Neural cell (in vitro differentiated cells): ENCODE measurements around the gene POLR1A. TPM values are rescaled to one million over a fixed set of nuclear protein-coding genes. Genes with fewer than 3 reads are reported as not detected.

Experiments used
- H2AFZ ChIP-seq: fragments of 200-600, 300-800 bp; sonication (generic), shearing (Covaris generic); 2 replicates; pipeline ENCODE4 v1.6.0; 2014; ENCODE audit warnings: low read depth, mild to moderate bottlenecking, antibody characterized with exemption, low read length, moderate library complexity
- H3F3A ChIP-seq: fragments of 200-600 bp; shearing (Covaris generic); 2 replicates; pipeline ENCODE4 v1.6.1; 2016; ENCODE audit warnings: mild to moderate bottlenecking, moderate library complexity, mixed read lengths, antibody characterized with exemption, low read length; ENCODE audit not compliant: insufficient read depth, poor library complexity, severe bottlenecking
- H3K27ac ChIP-seq: fragments of 200-600, 300-800 bp; sonication (generic), shearing (Covaris generic); 2 replicates; pipeline ENCODE4 v1.5.1; 2014; ENCODE audit warnings: mild to moderate bottlenecking, low read length, moderate library complexity
- H3K27me3 ChIP-seq: fragments of 300-800, 200-600 bp; sonication (generic), shearing (Covaris generic); 2 replicates; pipeline ENCODE4 v1.6.0; 2014; ENCODE audit warnings: mild to moderate bottlenecking, low read depth, low read length, moderate library complexity; ENCODE audit not compliant: insufficient read depth
- H3K36me3 ChIP-seq: fragments of 300-800, 200-600 bp; sonication (generic), shearing (Covaris generic); 2 replicates; pipeline ENCODE4 v1.5.1; 2014; ENCODE audit warnings: mild to moderate bottlenecking, antibody characterized with exemption, low read length, moderate library complexity; ENCODE audit not compliant: insufficient read depth
- H3K4me2 ChIP-seq: fragments of 300-800, 200-600 bp; sonication (generic), shearing (Covaris generic); 2 replicates; pipeline ENCODE4 v1.6.0; 2014; ENCODE audit warnings: mild to moderate bottlenecking, low read length
- H3K4me3 ChIP-seq: fragments of 300-800, 200-600 bp; sonication (generic), shearing (Covaris generic); 2 replicates; pipeline ENCODE4 v1.5.1; 2014; ENCODE audit warnings: mild to moderate bottlenecking, low read length, moderate library complexity
- H3K79me2 ChIP-seq: fragments of 200-600 bp; shearing (Covaris generic); replicated peaks from 2 replicates; pipeline ENCODE4 v1.6.0; 2014; ENCODE audit warnings: mild to moderate bottlenecking, low read length, moderate library complexity; ENCODE audit not compliant: insufficient read depth
- H3K9ac ChIP-seq: fragments of 300-800, 200-600 bp; sonication (generic), shearing (Covaris generic); 2 replicates; pipeline ENCODE4 v1.6.1; 2016; ENCODE audit warnings: mild to moderate bottlenecking, low read length, mixed read lengths
- H3K9me2 ChIP-seq: fragments of 200-600 bp; shearing (Covaris generic); 2 replicates; pipeline ENCODE4 v1.6.1; 2016; ENCODE audit warnings: mild to moderate bottlenecking, low read length, mixed read lengths; ENCODE audit not compliant: insufficient read depth
- H3K9me3 ChIP-seq: fragments of 200-600, 300-800 bp; sonication (generic), shearing (Covaris generic); 2 replicates; pipeline ENCODE4 v1.6.1; 2016; ENCODE audit warnings: mild to moderate bottlenecking, mixed run types, low read length, moderate library complexity, mixed read lengths
- H4K20me1 ChIP-seq: fragments of 200-600 bp; shearing (Covaris generic); 2 replicates; pipeline ENCODE4 v1.6.1; 2016; ENCODE audit warnings: mild to moderate bottlenecking, mixed run types; ENCODE audit not compliant: insufficient read depth
- CTCF ChIP-seq: fragments of 450-650 bp; IDR thresholded peaks from 2 replicates; pipeline ENCODE4 v1.5.1; 2014; ENCODE audit warnings: antibody characterized with exemption, mild to moderate bottlenecking, moderate library complexity; ENCODE audit not compliant: poor library complexity, severe bottlenecking
- EZH2 ChIP-seq: fragments of 200-600, 300-800 bp; shearing (Covaris generic), sonication (generic); IDR thresholded peaks from 2 replicates; pipeline ENCODE4 v1.6.1; 2014; ENCODE audit warnings: antibody characterized with exemption, low read length, borderline replicate concordance, mild to moderate bottlenecking; ENCODE audit not compliant: insufficient read depth, poor library complexity, severe bottlenecking
- MXI1 ChIP-seq: fragments of 450-650 bp; conservative IDR thresholded peaks from 2 replicates; pipeline ENCODE4 v1.6.1; 2014; ENCODE audit warnings: antibody characterized with exemption, mild to moderate bottlenecking; ENCODE audit not compliant: poor library complexity, severe bottlenecking
- POLR2AphosphoS5 ChIP-seq: IDR thresholded peaks from 2 replicates; pipeline ENCODE4 v1.6.1; 2012
- RAD21 ChIP-seq: fragments of 450-650 bp; conservative IDR thresholded peaks from 2 replicates; pipeline ENCODE4 v1.6.1; 2014; ENCODE audit warnings: antibody characterized with exemption, mild to moderate bottlenecking, moderate library complexity
- SMC3 ChIP-seq: fragments of 450-650 bp; conservative IDR thresholded peaks from 2 replicates; pipeline ENCODE4 v1.6.1; 2014; ENCODE audit warnings: antibody characterized with exemption, mild to moderate bottlenecking, moderate library complexity; ENCODE audit not compliant: poor library complexity
- TAF1 ChIP-seq: IDR thresholded peaks from 2 replicates; pipeline ENCODE4 v1.6.1; 2012; ENCODE audit warnings: low read depth
- polyA plus RNA-seq: library from polyadenylated mRNA; depleted of rRNA; stranded (reverse); fragments of >200 nt; gene quantifications from 2 replicates; pipeline ENCODE4 v1.2.3, GENCODE V29; 2014
- TF ChIP-seq, protein P1 (sequence below): IDR thresholded peaks from 2 replicates; pipeline ENCODE4 v1.6.1; 2012; ENCODE audit warnings: borderline replicate concordance

Gene POLR1A
- polyA plus RNA-seq, 1 donor from 2014 or later = 5.4 TPM

GRCh38 chr2:86138736-86139625 lies 33.3 kb upstream of the POLR1A start:
- H3K79me2 ChIP-seq = no peaks in the 10 kb centered on the region
- no peak for TF ChIP-seq POLR2AphosphoS5
- no peak for TF ChIP-seq TAF1
- no peak for TF ChIP-seq EZH2
- no peak for TF ChIP-seq MXI1
- TF ChIP-seq SMC3 = no peak
- TF ChIP-seq RAD21 = no peak
- TF ChIP-seq CTCF = no peak

DNA sequence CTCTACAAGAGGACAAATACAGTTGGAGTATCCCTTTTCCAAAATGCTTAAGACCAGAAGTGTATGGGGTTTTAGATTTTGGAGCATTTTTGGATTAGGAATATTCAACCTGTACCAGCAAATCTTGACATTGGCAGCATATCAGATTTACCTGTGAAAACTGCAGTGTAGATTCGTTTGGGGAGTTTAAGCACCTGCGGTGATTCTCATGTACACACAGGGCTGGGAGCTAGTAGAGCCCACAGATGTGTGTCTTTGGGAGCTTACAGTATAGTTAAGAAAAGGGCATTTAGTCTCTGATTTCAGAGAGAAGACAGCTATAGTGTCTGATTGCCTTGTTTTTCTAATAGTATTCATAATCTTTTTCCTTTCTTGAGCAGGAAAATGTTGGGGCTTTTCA lies 30.5 kb upstream of the POLR1A start:
- Histone ChIP-seq H2AFZ (no peak overlapping the region), H3K79me2 (no peaks in the 10 kb centered on the region), H3K9me2 (no peaks in the 10 kb centered on the region), H3K4me3 (no peak overlapping the region), H3K27ac (no peak overlapping the region), H3F3A (no peaks in the 10 kb centered on the region), H4K20me1 (no peaks in the 10 kb centered on the region), H3K9me3 (no peaks in the 10 kb centered on the region), H3K9ac (no peak overlapping the region), H3K4me2 (no peak overlapping the region), H3K27me3 (no peaks in the 10 kb centered on the region), H3K36me3 (peaks cover 18% of the 10 kb centered on the region)
- TF ChIP-seq MXI1 (no peak), RAD21 (no peak), EZH2 (no peak), TAF1 (no peak), SMC3 (no peak)
- TF ChIP-seq, protein P1, sequence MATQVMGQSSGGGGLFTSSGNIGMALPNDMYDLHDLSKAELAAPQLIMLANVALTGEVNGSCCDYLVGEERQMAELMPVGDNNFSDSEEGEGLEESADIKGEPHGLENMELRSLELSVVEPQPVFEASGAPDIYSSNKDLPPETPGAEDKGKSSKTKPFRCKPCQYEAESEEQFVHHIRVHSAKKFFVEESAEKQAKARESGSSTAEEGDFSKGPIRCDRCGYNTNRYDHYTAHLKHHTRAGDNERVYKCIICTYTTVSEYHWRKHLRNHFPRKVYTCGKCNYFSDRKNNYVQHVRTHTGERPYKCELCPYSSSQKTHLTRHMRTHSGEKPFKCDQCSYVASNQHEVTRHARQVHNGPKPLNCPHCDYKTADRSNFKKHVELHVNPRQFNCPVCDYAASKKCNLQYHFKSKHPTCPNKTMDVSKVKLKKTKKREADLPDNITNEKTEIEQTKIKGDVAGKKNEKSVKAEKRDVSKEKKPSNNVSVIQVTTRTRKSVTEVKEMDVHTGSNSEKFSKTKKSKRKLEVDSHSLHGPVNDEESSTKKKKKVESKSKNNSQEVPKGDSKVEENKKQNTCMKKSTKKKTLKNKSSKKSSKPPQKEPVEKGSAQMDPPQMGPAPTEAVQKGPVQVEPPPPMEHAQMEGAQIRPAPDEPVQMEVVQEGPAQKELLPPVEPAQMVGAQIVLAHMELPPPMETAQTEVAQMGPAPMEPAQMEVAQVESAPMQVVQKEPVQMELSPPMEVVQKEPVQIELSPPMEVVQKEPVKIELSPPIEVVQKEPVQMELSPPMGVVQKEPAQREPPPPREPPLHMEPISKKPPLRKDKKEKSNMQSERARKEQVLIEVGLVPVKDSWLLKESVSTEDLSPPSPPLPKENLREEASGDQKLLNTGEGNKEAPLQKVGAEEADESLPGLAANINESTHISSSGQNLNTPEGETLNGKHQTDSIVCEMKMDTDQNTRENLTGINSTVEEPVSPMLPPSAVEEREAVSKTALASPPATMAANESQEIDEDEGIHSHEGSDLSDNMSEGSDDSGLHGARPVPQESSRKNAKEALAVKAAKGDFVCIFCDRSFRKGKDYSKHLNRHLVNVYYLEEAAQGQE = no peak

More at GRCh38 chr2:86138736-86139625, 33.3 kb upstream of the POLR1A start:
- Histone ChIP-seq H3K9me2 (no peaks in the 10 kb centered on the region), H3K36me3 (peaks cover 13% of the 10 kb centered on the region), H3K9me3 (no peaks in the 10 kb centered on the region), H3F3A (no peaks in the 10 kb centered on the region), H2AFZ (no peak overlapping the region), H4K20me1 (no peaks in the 10 kb centered on the region), H3K9ac (no peak overlapping the region), H3K4me3 (no peak overlapping the region), H3K4me2 (no peak overlapping the region), H3K27me3 (no peaks in the 10 kb centered on the region), H3K27ac (no peak overlapping the region)
